ENCODE results near the gene SLC39A9. TPM values are rescaled to one million over a fixed set of nuclear protein-coding genes. Genes with fewer than 3 reads are reported as not detected.

The SLC39A9 gene
- total and polyA plus RNA-seq, 10 of the 15 experiments (the other 5 are each of a cell fraction or from before 2014, with no cell fraction given): 19.9 to 109 (median 46.9) TPM

- no peak for TF ChIP-seq ZNF207 (IDR thresholded peaks at IDR 0.05; ENCODE audit: borderline replicate concordance)
Measured at GRCh38 chr14:69360438-69361108, 37.9 kb upstream of the SLC39A9 start (continued).

GRCh38 chr14:69363055-69363454 lies 35.4 kb upstream of the SLC39A9 start:
- TF ChIP-seq RAD21 (IDR thresholded peaks at IDR 0.05; ENCODE audit: insufficient read depth, low read depth, low read length) (peak; percentile 50), SMC3 (IDR thresholded peaks at IDR 0.05; ENCODE audit: borderline replicate concordance, low read length) (peak; percentile 10; the same call in 1 of the 2 replicates), CTCF (IDR thresholded peaks at IDR 0.05 in 2 of 3, conservative IDR thresholded peaks at IDR 0.05 in 1 of 3; ENCODE audit: control insufficient read depth in 2 of 3, extremely low read depth in 1 of 3, insufficient read depth in 1 of 3, low read depth in 3 of 3, low read length in 3 of 3) (peak in 2 of 3 experiments; percentile 18 to 19; a peak in 1 of 6 replicates), GABPA (IDR thresholded peaks at IDR 0.05; ENCODE audit: low read depth) (no peak)
- CTCF ChIA-PET: interaction anchor here (0.6 to 4.1 kb wide), 6 partner anchors 20 to 120 kb away, joined by 3 to 23 read pairs (median 4); no protein-coding TSS in a partner anchor
- H3K27me3 ChIP-seq (replicated peaks in 1 of 2; ENCODE audit: control insufficient read depth in 2 of 2, insufficient read depth in 2 of 2, low read length in 1 of 2): no peaks in the 10 kb centered on the region
- no peak overlapping the region for H3K4me2 ChIP-seq (ENCODE audit: control insufficient read depth, insufficient read depth)
- H3K9ac ChIP-seq (ENCODE audit: control insufficient read depth, insufficient read depth, low read length): no peak overlapping the region
- H3K79me2 ChIP-seq (ENCODE audit: control insufficient read depth, insufficient read depth, low read length): no peaks in the 10 kb centered on the region
- FAIRE-seq (no peak), DNase-seq (ENCODE audit: low read depth, low spot score) (no peak), ATAC-seq (no peak)
- H3K9me3 ChIP-seq (replicated peaks; ENCODE audit: control insufficient read depth, insufficient read depth, low read length): no peaks in the 10 kb centered on the region
- no peak overlapping the region for H2AFZ ChIP-seq (ENCODE audit: control insufficient read depth, low read depth, low read length)
- intact Hi-C loops (cut with micrococcal nuclease; ENCODE audit: unreplicated experiment) (loop anchor here (5.0 kb wide), 1 partner anchor 121 kb away; no protein-coding TSS in a partner anchor), in situ Hi-C loops (cut with MboI) (no loop called here)
- 85% methylated on average over 9 of the region's 9 CpGs for WGBS (ENCODE audit: insufficient coverage, insufficient replicate concordance, low lambda C conversion rate, missing lambda C conversion rate)
- RAD21 ChIA-PET (ENCODE audit: unreplicated experiment): interaction anchor here (1.1 to 11.5 kb wide), 5 partner anchors 15 to 121 kb away, joined by 3 to 143 read pairs (median 5); partner anchors contain the start of genes ERH and SLC39A9
- H3K36me3 ChIP-seq (ENCODE audit: control insufficient read depth in 2 of 2, insufficient read depth in 2 of 2, low read length in 1 of 2): no peaks in the 10 kb centered on the region
- H4K20me1 ChIP-seq (ENCODE audit: control insufficient read depth, insufficient read depth): no peaks in the 10 kb centered on the region
- no peak overlapping the region for H3K27ac ChIP-seq (ENCODE audit: control insufficient read depth, insufficient read depth)
- peaks cover 13% of the 10 kb centered on the region for H3K4me1 ChIP-seq (ENCODE audit: control insufficient read depth, insufficient read depth, low read length)
- no peak overlapping the region for H3K4me3 ChIP-seq
- SMC1A ChIA-PET (ENCODE audit: uncharacterized antibody, unreplicated experiment): interaction anchor here (0.6 to 2.9 kb wide), 12 partner anchors 8 to 121 kb away, joined by 3 to 12 read pairs (median 5); no protein-coding TSS in a partner anchor
- BruUV-seq (replicated peaks): no TSS peak
- POLR2A ChIA-PET: interaction anchor here (0.9 to 3.3 kb wide), 2 partner anchors 9 to 35 kb away, joined by 3 to 16 read pairs; partner anchors contain the start of genes ERH and SLC39A9
